AG04449 (cell line): ENCODE results near the gene MRPS31.

Source experiments
- CTCF ChIA-PET: fragments of 350-600 bp; formaldehyde crosslinking; extraction: SDS; loops from one replicate; lab custom pipeline; 2021; ENCODE audit warnings: antibody characterized with exemption; lab: Yijun Ruan, JAX
- POLR2A ChIA-PET: fragments of 400-600, 350-600 bp; formaldehyde crosslinking; extraction: SDS; loops from one replicate; lab custom pipeline; 2020; ENCODE audit warnings: antibody characterized with exemption, inconsistent platforms; lab: Yijun Ruan, JAX
- DNase-seq: peaks from one replicate; pipeline ENCODE4 v3.0.0-alpha.2; 2010; ENCODE audit warnings: low read depth, low spot score
- H3K4me3 ChIP-seq: 2 replicates; pipeline ENCODE4 v1.5.1; 2011; ENCODE audit warnings: low read depth, mild to moderate bottlenecking, control low read depth, low read length
- CTCF ChIP-seq: IDR thresholded peaks from one replicate; pipeline ENCODE4 v1.5.1; 2011; ENCODE audit warnings: mild to moderate bottlenecking, moderate library complexity, low read length, control low read depth, inconsistent platforms; ENCODE audit not compliant: insufficient read depth; ENCODE audit errors: missing control alignments

The MRPS31 gene

GRCh38 chr13:40812724-40813445 lies 41.9 kb upstream of the MRPS31 start:
- H3K4me3 ChIP-seq: no peak overlapping the region
- POLR2A ChIA-PET: interaction anchor here (0.6 kb wide), 1 partner anchor 125 kb away, joined by 3 read pairs; no protein-coding TSS in a partner anchor
- TF ChIP-seq CTCF: no peak
- CTCF ChIA-PET: interaction anchor here (1.0 kb wide), 1 partner anchor 37 kb away, joined by 3 read pairs; no protein-coding TSS in a partner anchor
- no peak for DNase-seq

GRCh38 chr13:40812102-40812501 lies 41.1 kb upstream of the MRPS31 start:
- H3K4me3 ChIP-seq: no peak overlapping the region
- no peak for TF ChIP-seq CTCF
- POLR2A ChIA-PET: interaction anchor here (0.6 kb wide), 1 partner anchor 126 kb away, joined by 3 read pairs; no protein-coding TSS in a partner anchor
- no peak for DNase-seq
- CTCF ChIA-PET: interaction anchor here (1.0 to 1.9 kb wide), 2 partner anchors 34 to 36 kb away, joined by 3 to 4 read pairs; no protein-coding TSS in a partner anchor

- no peak for TF ChIP-seq CTCF
- DNase-seq: no peak
- H3K4me3 ChIP-seq: no peak overlapping the region
- POLR2A ChIA-PET: no interaction called here
- CTCF ChIA-PET: no interaction called here
Measured at GRCh38 chr13:40809471-40809870, 38.5 kb upstream of the MRPS31 start.

- TF ChIP-seq CTCF: no peak
- H3K4me3 ChIP-seq: no peak overlapping the region
- CTCF ChIA-PET: interaction anchor here (1.7 kb wide), 1 partner anchor 8 kb away, joined by 5 read pairs; no protein-coding TSS in a partner anchor
- POLR2A ChIA-PET: no interaction called here
- DNase-seq: no peak
Measured at GRCh38 chr13:40806241-40806640, 35.3 kb upstream of the MRPS31 start.

GRCh38 chr13:40803316-40803715 lies 32.3 kb upstream of the MRPS31 start:
- ChIA-PET CTCF (no interaction called here), POLR2A (no interaction called here)
- TF ChIP-seq CTCF: no peak
- H3K4me3 ChIP-seq: no peak overlapping the region
- no peak for DNase-seq
